SKM-1 treated with dmso at 0.1 percent for 144 hours (cell line): ENCODE results near the gene SLC13A2.
A peak's percentile ranks its signal among the peaks of the same experiment; 100 is the strongest.

ENCODE experiments used
- DNase-seq: peaks from one replicate; lab custom pipeline; 2025; ENCODE audit not compliant: unreplicated experiment; lab: John Stamatoyannopoulos, UW

The SLC13A2 gene

DNA sequence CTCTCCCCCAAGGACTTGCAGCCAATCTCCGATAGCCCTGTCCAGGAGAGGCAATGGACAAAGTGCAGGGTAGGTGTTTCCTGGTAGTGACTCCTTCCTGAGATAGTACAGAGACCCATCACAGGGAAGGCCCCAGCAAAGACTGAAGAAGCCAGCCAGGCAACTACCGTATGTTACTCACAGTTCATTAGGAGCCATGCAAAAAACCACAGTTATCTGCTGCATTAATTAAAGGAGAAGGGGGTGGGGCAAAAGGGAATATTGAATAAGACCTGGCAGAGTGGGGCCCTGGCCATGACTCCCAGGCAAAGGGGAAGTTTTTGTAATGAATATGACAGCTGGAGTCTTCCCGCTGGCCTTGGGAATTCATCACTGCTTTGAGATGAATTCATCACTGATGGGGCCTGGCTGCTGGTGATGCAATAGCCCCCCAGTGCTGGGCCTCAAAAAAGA, 2.5 kb upstream of the SLC13A2 start:
- DNase-seq: no peak

DNA sequence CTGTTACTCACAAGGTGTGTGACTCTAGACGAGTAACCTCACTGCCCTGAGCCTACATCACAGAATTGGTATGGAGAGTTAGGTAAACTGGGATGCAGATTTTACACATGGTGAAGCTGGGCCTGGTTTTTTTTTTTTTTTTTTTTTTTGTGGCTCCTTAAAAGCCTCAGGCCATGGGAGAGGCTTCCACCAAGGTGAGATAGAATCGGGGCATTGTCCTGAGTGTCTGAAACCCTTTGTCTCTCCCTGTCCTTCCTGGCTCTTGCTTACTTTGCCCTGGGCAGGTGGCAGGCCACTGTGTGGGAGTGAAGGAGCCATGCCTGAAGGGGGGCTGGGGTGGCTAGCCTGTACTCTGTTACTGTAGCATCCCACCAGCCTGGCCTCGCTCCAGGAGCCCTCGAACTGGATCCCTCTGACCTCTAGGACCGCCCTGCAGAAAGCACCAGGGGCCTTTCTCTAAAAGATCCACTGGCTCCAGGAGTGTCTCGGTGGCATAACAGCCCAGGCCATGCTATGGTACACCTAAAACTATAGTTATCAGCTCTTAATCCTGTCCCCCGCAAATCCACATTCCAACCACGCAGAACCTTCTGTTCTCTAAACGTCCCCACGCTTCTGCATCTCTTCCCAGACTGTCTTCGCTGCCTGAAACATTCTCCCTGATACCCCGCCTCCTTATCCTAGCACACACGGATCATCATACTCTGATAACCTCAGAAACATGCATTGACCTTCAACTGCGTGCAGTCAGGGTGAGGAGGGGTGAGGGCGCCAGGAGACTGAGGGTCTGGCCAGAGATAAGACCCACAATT, 1.7 kb upstream of the SLC13A2 start:
- DNase-seq: no peak

DNA sequence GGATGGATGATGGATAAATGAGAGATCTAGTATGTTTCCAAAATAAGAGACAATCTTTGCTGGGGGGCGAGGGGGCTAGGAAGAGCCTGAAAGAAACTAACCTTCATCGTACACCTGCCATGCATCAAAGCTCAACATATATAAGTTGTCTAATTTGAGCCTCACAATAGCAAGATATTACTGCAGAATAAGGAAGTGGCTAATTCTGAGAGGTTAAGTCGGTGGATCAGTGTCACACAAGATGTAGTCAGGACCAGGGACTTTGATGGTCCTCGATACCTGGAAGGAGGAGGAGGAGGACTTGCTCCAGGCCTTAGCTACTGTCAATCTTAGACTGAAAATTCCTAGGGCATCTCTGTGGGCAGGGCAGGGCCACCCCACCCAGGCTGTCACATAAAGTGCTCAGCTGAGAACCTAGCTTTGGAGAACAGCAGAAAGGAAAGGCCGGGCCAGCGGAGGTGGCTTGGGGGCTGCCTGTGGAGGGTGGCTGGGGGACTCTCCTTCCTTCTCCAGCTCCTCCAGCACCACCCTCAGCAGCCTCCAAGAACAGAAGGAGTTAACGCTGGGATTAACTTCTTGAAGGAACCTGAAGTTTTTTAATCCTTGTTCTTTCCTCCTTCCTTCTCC, 460 bp upstream of the SLC13A2 start:
- no peak for DNase-seq

DNA sequence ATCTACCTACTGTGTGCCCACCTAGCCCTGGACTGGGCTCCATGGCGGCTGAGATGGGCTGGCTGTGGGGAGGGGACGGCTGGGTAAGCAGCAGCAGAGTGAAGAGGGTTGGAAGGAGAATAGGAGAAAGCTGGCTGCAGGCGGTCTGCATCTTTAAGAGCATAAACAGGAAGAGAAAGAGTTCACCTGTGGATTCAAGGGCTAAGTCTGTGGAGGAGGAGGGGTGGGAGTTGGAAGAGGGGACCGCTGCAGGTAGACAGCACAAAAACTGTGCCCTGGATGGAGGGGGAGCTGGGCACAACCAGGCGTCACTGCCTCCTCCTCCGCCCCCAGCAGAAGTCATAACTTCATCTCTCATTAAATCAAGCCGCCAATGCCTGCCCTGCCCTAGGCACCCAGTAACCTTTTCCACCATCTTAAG, 677 bp downstream of the SLC13A2 start:
- DNase-seq: no peak

DNA sequence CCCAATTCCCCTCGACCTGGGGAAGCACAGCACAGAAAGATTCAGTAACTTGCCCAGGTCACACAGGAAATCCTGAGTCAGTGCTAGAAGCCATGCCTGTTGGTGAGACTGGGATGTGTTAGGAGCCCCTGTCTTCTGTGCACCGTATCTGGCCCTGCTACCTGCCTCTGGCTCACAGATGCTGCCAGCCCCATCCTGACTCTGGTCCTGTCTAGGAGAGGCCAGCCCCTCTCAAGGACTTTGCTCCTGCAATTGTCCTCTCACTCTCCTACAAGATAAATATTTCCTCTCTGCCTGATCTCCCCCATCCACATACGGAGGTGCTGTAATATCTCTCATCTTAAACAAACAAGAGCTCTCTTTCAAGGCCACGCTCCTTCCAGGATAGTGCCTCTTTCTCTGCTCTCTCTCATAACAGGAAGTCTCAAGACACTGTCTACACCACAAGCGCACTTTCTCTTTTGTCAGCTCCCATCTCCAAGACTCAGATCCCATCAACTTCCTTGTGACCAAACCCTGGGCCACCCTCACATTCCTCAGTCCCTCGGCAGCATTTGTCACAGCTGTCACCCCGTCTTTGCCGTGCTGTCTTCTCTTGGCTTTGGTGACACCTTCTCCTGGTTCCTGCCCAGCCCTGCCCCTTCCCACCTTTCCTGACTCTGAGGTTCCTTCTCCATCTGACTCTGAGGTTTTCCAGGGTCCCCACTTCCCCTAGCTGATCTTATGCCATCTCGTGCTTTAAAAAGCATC, 1.9 kb downstream of the SLC13A2 start:
- no peak for DNase-seq

DNA sequence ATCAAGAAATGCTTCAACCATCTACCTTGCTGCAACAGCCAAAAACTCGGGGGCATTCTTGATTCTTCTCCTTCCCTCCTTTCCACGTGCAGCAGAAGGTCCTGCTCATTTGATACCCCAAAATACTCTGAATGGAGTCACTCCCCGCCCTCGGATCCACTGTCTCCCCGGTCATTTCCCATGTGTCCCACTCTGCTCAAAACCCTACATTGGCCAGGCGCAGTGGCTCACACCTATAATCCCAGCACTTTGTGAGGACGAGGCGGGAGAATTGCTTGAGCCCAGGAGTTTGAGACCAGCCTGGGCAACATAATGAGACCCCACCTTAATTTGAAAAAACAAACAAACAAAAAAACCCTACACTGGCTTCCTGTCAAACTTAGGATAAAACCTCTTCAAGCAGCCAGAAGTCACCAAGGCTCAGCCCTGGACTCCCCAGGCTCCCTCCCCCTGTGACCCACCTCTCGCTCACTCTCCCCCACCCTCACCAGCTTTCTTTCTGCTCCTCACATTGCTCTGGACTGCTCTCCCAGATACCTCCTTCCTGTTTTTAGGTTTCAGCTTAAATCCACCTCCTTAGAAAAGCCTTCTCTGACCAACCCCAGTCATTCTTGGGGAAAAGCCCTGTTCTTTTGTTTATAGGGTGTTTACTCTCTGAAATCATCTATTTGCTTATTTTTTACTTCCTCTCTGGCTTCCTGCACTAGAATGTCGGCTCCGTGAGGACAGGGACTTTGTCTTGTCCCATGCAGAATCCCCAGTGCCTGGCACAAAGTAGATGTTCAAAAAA, 2.8 kb downstream of the SLC13A2 start:
- DNase-seq: no peak

DNA sequence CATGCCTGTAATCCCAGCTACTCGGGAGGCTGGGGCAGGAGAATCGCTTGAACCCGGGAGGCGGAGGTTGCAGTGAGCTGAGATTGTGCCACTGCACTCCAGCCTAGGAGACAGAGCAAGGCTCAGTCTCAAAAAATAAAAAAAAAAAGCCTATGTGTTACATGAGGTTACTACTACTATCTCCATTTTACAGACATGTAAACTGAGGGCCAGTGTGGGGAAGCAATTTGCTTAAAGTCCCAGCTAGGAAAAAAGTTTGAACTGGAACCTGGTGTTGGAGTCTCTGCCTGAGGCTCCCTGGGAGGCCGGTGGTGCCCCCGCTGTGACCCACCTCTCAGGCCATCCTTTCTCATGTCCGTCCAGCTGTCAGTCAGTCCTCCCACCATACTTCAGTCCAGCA, 4.5 kb downstream of the SLC13A2 start:
- no peak for DNase-seq

DNA sequence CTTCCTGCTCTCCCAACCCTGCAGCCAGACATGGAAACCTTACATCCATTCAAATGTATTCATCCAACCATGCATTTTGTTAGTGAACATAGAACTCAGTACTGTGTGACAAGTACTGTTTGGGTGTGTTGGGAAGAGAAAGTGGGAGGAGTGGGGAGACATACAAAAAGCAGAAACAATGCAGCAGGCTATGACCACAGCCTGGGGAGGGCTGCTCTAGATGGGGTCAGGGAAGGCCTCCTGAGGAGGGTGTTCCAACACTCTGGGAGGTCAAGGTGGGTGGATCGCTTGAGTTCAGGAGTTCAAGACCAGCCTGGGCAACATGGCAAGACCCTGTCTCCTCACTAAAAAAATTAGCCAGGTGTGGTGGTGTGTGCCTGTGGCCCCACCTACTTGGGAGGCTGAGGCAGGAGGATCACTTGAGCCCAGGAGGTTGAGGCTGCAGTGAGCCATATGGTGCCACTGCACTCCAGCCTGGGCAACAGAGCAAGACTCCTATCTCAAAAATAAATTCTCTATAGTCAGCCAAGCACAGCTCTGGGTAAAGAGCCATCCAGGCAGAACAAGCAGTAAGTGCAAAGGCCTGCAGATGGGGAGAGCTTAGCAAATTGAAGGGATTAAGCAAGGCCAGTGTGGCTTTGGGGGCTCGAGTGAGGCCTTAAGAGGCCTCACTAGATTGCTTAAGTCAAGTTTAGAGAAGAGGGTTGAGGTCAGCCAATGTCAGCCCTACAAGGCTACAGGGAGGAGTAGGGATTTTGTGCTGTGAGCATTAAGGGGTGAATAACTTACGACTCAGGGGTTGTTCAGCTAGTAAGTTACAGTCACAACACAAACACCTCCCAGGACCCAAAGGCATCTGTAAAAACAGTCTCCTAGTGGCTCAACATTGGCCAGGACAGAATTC, 5.5 kb downstream of the SLC13A2 start:
- peak; percentile 29 for DNase-seq

DNA sequence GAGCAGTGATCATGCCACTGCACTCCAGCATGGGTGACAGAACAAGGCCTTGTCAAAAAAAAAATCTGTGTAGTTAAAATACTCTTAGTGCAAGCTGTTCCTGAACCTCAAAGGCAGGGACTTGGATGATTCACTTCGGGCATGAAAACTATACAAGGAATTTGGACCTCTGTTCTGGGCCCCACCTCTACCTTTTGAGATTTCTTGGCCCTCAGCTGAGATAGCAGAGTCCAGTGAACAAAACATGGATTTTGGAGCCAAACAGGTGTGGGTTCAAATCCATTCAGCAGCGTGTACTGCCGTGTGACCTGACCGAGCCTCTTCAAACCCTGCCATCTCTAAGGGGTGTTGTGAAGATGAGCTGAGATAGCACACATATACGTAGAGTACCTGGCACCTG, 6.8 kb downstream of the SLC13A2 start:
- no peak for DNase-seq

DNA sequence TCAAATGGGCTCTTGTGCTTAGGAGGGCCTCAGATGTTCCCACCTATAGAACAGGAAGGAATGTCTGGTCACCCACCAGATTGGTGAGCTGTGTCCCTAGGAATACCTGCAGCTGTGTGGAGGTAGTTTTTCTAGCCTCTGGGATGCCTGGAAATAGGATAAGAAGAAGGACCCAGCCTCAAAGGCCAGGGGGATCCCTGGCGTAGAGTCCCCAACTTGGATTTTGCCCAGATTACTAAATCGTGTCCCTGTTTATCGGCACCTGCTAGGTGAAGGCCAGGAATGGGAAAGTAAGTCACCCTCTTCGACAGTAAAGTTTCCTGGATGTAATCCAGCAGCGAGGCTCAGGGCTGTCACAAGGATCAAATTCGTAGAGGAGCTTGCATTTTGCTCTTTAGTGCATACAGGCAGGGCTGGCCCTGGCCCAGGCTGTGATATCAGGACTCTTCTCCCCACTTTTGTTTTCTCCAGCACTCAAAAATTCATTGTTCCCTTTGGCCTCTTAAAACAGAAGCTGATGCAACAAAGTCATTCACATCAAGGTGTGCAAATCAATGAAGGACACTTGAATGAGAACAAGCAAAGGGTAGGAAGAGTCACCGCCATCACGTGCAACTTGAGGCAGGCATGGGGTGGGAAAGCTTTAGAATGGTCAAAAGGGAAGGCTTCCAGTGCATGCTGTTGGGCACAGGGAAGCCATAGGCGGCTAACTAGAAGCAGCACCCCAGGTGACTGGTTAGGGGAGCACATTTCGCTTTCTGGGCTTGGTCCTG, 7.5 kb downstream of the SLC13A2 start:
- DNase-seq: no peak

DNA sequence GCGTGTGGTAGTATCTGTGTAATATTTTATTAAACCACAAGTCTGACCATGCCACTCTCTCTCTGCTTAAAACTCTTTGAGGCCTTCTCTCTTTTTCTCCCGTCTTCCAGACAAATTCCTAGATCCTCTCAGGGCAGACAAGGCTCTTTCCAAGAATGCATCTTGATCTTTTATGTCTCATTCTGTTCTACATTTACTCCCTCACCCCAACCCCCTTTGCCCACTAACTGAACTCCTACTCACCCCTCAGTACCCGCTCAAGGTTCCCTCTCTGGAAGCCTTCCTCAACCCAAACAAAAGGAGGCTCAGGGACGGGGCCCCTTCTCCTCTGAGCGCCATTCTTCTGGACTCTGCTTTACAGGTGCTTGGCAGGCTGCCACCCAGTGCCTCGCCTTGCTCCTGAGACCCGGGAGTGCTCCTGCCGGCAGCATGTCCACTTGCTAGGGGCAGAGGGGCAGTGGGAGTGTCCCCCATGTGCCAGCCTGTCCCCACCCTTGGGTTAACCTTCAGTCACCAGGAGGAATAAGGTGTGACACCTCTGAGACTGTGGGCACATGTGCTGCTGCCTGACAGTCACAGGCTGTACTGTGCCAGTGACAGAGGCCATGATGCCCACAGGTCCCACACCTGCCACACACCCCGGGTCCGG, 9.2 kb downstream of the SLC13A2 start:
- DNase-seq: no peak

DNA sequence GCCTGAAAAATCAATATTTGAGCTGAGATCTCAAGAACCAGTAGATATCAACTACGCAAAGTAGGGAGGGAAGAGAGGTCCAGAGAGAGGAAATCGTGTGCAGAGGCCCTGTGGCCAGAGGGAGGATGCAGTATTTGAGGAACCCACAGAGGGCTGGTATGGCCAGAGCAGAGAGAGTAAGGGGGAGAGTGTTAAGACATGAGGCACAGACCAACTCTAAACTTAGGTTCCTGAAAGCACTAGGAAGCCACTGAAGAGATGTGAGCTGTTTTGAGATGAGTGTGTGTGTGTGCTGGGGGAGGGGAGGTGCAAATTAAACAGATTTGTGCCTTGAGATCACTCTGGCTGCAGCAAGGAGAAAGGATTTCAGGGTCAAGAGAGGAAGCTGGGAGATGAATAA, 10.9 kb downstream of the SLC13A2 start:
- DNase-seq: peak; percentile 65

DNA sequence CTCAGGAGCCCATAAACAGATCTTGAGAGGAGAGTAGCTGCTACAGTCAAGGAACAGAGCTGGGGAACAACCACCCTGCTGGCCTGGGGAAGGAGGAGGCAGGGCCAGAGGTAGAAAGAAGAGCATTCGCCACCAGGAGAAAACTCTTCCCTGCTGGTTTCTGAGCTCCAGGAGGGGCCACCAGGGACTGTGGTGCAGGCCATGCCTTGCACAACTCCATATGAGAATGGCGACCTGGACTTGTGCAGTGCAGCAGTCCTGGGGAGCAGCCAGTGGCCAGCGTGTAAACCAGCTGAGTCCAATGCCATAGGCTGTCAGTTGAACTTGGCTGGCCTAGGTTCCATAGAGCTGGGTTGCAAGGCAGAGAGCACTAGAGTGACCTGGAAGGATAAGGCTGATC, 11.6 kb downstream of the SLC13A2 start:
- DNase-seq: no peak

DNA sequence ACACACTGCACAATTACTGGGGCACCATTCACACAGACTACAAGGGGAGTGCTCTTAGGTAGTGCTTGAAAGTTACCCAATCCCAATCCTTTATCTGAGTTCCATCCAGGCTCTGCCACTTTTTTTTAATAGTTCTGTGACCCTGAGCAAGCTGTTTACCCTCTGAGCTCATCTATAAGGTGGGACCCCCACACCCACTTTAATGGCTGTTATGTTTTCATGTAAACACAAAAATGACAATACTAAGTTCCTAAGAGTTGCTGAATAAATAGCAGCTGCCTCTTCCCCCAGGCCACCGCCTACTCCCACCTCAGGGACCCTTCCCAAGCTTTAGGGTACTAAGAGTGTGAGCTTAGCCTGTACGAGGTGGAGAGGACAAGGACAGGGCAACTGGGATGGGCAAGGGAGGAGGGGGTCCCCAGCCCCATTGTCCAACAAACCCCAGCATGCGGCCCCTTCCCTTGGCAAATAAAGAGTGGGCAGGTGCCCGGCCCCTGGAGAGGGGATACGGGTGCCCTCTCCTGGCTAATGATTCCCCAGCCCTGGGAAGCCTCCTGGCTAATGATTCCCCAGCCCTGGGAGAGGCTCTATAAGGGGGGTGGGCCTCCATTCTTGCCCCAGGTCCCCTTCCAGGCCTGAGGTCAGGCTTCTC, 14.6 kb downstream of the SLC13A2 start:
- DNase-seq: no peak

DNA sequence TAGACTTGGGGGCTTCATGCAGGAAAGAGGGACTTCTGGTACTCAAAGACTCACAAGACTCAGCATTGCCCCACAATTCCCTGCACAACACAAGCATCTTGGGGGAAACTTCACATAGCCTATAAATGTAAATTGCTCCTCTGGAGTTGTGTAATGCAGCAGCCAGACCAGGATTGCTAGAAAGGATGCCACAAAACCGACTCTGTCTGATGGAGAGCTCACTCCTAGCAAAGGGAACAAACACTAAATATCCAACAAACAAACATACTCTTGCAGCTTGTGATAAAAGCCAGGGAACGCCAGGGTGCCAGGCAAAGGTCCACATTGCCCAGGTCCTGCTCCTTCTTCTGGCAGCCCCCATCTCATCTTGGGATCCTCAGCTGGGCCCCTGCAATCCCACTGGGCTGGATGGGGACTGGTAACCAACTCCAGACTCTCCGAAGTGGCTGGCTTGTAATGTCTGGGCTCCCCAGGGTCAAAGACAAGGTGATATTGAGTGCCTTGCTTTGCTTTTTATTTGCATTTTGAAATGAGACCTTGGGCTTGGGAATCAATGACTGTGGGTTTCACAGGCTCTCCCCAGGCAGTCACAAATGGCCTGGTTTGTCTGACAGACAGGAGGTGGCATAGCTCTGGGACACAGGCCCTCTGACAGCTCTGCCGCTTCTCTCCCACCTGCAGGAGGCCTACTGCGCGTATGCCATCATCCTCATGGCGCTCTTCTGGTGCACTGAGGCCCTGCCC, 15.3 kb downstream of the SLC13A2 start:
- no peak for DNase-seq

DNA sequence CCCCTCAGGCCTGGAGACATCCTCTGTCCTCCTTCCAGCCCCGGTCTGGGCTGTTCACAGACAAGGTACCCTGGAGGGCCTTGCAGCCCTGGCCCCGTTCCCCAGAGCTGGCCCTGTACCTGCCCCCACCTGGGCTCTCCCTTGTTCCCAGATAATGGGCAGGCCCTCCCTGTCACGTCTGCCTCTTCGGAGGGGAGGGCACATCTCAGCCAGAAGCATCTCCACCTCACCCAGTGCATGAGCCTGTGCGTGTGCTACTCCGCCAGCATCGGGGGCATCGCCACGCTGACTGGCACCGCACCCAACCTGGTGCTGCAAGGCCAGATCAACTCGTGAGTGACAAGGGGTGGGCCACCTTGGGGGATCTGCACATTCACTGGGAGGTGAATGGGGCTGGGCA, 17.8 kb downstream of the SLC13A2 start:
- no peak for DNase-seq

DNA sequence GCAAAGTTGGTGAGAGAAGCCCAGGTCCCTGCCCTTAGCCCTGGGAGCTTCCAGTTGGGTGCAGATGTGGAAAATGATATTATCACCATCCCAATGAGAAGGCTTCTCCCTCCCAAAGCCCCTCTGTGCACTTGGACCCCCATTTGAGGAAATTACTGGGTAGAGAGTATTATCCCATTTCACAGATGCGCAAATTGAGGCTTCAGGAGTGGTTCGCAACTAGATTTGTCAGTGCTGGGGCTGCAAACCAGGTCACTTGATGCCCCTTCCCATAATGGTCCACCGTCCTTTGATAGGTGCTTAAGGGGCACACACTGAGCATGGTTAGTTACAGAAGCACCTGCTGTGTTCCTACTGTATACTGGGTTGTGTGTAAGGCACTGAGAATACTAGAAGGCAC, 18.4 kb downstream of the SLC13A2 start:
- DNase-seq: no peak
